Cardiac fibroblast (primary cell): Measurements from ENCODE around the gene DGLUCY.

Experiments used
- DNase-seq, 2 donors: peaks; one replicate each; pipeline versions ENCODE4 v3.0.0 to v3.0.0-alpha.2; 2010; ENCODE audit warnings: low read depth in 2 of 2
- H3K4me3 ChIP-seq, 2 donors: replicated peaks in 1 of 2; 1 replicate in 1 of 2; 2 replicates in 1 of 2; pipeline ENCODE4 v1.5.1; 2011; ENCODE audit warnings: low read depth in 2 of 2, low read length in 2 of 2, mild to moderate bottlenecking in 2 of 2, moderate library complexity in 1 of 2
- CTCF ChIP-seq: IDR thresholded peaks from one replicate; pipeline ENCODE4 v1.5.1; 2011; ENCODE audit warnings: low read depth, mild to moderate bottlenecking, low read length, inconsistent platforms

DGLUCY gene

DNA sequence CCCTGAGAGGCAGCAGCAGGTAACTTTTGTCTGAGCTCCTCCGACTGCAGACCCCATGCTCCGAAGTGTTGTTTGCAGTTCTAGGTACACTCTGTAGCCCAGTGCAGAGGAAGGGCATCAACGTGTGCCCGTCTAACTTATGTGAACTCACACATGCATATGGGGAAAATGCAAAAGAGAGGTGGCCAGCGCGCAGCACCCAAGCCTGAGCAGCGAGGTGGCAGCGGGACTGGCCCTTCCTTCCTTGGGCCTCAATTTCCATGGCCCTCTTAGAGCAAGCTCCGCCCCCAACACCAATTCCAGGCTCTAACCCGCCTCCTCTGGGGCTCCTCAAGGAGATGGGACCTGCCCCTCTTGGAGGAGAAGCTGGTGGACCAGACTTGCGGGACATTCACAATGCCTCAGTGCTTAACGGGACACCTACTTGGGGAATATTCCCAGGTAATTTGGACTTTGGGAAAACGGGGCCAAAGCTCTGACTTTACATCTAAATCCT lies 102.9 kb downstream of the DGLUCY start:
- no peak overlapping the region for H3K4me3 ChIP-seq
- DNase-seq: no peak
- no peak for TF ChIP-seq CTCF

GRCh38 chr14:91218014-91218413 lies 104.1 kb downstream of the DGLUCY start:
- no peak for TF ChIP-seq CTCF
- no peak for DNase-seq

DNA sequence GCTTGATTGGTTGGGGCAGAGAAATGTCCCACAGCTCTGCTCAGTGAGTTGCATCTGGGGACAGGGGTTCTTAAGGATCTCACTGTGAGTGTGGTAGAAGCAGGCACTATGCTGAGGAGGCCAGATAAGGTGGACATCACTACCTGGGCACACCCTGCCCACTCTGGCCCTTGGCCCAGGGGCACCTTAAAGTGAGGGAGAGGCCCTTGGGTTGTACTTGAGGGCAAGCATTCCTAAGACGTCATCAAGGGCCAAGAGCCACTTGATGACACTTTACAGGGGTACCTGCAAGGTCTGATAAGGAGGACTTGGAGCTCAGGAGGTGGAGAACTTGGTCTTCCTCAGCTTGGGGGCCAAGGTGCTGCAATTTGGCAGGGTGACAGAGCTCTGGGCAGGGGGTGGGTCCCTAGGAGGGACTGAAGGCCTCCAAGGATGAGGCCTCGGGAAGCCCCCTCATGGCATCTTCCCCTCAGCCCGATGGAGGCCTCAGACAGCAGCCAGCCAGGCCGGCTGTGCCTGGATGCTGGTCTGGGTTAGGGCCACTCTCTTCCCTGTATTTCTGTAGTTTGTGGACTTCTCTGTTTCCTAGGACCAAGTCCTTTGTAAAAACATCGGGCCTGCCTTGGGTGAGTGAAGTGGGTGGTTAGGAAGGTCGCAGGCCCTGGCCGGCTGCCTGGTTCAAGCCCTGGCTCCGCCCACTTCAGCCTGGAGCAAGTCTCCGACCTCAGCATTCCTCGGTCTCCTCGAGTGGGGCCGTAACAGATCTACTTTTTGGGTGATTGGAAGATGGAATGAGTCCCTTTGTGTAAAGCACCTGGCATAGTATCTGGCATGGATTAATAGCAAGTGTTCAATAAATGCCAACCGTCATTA lies 105.9 kb downstream of the DGLUCY start:
- no peak for DNase-seq
- TF ChIP-seq CTCF: no peak
- no peak overlapping the region for H3K4me3 ChIP-seq

More at GRCh38 chr14:91218014-91218413, 104.1 kb downstream of the DGLUCY start:
- H3K4me3 ChIP-seq: no peak overlapping the region

- no peak overlapping the region for H3K4me3 ChIP-seq
- no peak for TF ChIP-seq CTCF
- DNase-seq: no peak
These were observed 106.7 kb downstream of the DGLUCY start for GRCh38 chr14:91220581-91221000.

DNA sequence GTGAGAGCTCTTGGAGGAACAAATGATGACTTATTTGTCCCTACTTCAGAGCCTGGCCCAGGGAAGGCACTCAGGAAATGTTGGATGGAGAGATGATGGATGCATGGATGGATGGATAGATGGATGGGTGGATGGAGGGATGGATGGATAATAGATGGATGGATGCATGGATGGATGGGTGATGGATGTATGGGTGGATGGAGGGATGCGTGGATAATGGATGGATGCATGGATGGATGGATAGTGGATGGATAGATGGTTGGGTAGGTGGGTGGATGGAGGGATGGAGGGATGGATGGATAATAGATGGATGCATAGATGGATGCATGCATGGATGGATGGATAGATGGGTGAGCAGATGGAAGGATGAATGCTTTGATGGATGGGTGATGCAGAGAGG lies 107.4 kb downstream of the DGLUCY start:
- DNase-seq: no peak
- no peak overlapping the region for H3K4me3 ChIP-seq
- no peak for TF ChIP-seq CTCF

DNA sequence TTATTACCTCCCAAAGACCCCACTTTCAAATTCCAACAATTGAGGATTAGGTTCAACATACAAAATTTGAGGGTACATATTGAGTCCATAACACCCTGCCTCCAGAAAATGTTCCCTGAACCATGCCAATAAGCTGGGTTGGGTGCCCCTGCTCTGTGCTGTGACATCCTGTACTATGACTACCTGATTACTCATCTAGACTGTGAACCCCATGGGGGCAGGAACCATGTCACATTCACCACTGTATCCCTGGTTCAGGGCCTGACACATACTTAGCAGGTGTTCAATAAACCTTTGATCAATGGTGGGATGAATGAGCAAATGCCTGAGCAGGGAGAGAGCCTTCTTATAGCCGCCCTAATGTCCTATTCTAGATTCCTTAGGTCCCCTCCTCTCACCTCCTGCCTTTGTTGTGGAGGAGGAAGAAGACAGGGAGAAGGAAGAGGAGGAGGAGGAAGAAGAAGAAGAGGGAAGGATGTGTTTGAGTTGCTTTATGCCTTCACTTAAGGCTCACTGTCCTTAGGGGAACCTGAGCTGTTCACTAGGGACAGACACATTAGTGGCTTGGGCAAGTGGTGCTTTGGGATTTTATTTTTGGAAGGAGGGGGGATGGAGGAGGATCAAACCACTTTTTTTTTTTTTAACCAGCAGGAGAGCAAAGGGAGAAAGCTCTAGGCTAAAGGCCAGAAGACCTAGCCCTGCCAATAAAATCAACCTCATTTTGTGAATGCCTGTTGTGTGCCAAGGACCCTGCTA lies 109.3 kb downstream of the DGLUCY start:
- TF ChIP-seq CTCF: no peak
- peak in 1 of 2 donors; percentile 40 for DNase-seq
- no peak overlapping the region for H3K4me3 ChIP-seq
